DLD1 (cell line): ENCODE measurements around the gene CASP14.
"Not testable (repeated sequence)": the region's sequence is repeated elsewhere in the genome, so short reads cannot be mapped to it uniquely, and the experiment has no call there.

Experiments used
- in situ Hi-C: cut with HindIII; loops from 2 replicates; pipeline ENCODE4 v1.10.0; 2017; ENCODE audit warnings: low sequenced_read_pairs

The CASP14 gene

DNA sequence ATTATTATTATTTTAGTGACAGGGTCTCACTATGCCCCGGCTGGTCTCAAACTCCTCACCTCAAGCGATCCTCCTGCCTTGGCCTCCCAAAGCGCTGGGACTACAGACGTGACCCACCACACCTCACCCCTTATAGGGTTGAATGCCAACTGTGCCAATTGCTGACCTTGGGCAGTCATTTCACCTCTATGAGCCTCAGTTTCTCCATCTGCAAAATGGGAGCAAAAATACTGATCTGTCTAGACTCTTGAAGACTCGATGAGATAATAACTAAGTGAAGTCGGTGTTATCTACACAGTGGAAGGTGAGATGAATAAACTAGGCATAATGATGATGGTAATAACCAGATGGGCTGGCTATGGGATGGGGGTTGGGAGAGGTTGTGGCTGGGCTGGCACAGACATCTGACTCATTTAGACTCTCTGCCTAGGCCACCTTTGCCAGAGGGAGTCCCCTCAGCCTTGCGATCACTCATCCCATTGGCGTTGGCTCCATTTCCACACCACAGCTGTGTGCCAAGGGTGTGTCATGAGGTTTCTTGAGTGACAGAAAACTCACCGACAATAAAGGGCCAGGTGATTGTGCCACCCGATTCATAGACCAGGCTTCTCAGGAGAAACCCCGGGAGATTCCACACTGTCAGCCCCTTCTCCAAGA, at the start of gene CASP14:
Gene CASP14, plus strand, starts transcription at position 596 of the 657 bp plus-strand sequence. CDS start 2,772 bp downstream, outside the sequence.
- in situ Hi-C loops, result no loop called here

DNA sequence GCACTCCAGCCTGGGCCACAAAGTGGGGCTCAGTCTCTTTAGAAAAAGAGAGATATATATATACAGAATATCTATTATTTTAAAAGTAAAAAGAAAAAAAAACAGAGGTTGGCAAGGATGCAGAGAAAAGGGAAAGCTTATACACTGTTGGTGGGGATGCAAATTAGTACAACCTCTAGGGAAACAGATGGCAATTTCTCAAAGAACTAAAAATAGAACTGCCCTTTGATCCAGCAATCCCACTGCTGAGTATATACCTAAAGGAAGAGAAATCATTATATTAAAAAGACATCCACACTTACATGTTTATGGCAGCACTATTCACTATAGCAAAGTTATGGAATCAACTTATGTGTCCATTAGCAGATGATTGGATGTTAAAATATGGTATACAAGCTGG, 41.0 kb upstream of the CASP14 start:
- in situ Hi-C loops, result no loop called here

DNA sequence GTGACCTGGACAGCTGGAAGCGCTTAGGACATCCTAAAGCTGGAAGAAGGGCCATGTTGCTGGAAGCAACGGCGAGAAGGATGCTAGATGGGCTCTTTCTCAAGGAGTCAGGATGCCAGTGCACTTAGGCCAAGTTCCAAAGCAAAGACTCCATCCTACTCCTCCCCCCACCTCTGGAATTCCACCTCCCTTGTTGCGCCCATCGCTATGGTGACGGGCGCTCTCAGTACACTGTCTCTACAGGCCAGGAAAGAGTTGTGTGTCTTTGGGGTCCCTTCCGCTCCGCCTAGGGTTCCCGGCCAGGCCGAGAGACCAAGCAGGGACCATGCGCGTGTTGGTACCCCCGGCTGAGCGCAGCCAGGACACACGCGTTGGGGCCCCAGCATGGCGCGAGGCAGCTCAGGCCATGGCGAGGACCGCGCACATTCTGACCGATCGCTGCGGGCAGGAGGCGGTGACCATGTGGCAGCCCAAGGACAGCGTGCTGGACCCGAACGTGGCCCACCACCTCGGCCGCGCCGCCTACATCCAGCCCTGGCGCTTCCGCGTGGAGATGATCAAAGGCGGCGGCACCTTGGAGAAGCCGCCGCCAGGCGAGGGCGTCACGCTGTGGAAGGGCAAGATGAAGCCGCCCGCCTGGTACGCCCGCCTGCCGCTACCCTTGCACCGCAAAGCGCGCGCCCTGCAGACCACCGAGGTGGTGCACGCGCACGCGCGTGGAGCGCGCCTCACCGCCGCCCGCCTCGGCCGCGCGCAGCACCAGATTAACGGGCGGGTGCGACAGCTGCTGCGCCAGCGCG, 38.6 kb upstream of the CASP14 start:
- in situ Hi-C loops, result no loop called here

- in situ Hi-C loops, result no loop called here
These were observed 34.7 kb upstream of the CASP14 start for GRCh38 chr19:15014579-15014978.

- in situ Hi-C loops, result no loop called here
These were observed 33.2 kb upstream of the CASP14 start for GRCh38 chr19:15015946-15016542.

DNA sequence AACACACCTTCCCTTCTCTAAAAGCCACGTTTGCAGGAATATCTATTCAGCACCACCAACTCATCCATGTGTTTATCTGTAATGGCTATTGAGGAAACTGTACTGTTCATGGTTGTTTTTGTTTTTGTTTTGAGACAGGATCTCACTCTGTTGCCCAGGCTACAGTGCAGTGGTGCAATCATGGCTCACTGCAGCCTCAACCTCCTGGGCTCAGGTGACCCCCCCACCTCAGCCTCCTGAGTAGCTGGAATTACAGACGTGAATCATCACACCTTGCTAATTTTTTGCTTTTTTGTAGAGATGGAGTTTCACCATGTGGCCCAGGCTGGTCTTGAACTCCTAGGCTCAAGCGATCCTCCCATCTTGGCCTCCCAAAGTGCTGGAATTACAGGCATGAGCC, 30.4 kb upstream of the CASP14 start:
- in situ Hi-C loops, result not testable (repeated sequence)

GRCh38 chr19:15021286-15022007, 27.8 kb upstream of the CASP14 start:
- in situ Hi-C loops, result no loop called here

GRCh38 chr19:15022752-15023151, 26.5 kb upstream of the CASP14 start:
- in situ Hi-C loops, result no loop called here

GRCh38 chr19:15025217-15025616, 24.1 kb upstream of the CASP14 start:
- in situ Hi-C loops, result no loop called here

DNA sequence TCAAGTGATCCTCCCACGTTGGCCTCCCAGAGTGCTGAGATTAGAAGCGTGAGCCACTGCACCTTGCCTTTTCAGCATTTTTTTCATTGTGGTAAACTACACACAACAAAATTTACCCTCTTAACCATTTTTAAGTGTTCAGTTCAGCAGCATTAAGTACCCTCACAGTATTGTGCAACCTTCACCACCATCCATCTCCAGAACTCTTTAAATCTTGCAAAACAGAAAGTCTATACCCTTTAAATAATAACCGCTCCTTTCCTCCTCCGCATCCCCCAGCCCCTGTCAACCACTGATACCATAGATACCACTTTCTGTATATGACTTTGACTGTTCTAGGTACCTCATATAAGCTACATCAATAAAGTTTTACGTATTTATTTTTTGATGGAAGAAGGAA, 20.8 kb upstream of the CASP14 start:
- in situ Hi-C loops, result no loop called here

DNA sequence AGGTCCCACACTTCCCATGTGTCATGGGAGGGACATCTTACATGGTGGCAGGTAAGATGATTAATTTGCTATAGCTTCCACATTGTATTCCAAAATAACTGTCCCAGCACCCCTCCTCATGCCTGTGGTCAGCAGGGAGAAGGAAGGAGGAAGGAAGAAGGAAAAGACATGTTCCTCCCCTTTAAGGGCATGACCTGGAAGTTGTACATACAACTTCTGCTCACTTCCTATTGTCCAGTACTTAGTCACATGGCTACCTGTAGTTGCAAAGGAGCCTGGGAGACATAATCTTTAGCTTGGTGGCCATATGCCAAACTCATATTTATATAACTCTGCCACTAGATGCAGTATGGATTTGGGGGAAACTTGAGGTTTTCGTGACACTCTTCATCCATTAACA, 17.6 kb upstream of the CASP14 start:
- in situ Hi-C loops, result no loop called here

GRCh38 chr19:15035795-15036311, 13.4 kb upstream of the CASP14 start:
- in situ Hi-C loops, result no loop called here

GRCh38 chr19:15037586-15037985, 11.7 kb upstream of the CASP14 start:
- in situ Hi-C loops, result no loop called here

- in situ Hi-C loops, result no loop called here
These were observed 11.0 kb upstream of the CASP14 start for GRCh38 chr19:15038294-15038693.

DNA sequence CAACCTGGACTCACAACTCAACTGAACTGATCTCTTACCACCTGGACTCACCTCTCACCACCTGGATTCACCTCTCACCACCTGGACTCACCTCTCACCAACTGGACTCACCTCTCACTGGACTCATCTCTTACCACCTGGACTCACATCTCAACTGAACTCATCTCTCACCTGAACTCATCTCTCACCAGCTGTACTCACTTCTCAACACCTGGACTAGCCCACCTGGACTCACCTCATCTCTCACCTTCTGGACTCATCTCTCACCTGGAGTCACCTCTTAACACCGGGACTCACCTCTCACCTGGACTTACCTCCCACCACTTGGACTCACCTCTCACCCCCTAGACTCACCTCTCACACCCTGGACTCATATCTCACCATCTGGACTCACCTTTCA, 7.3 kb upstream of the CASP14 start:
- in situ Hi-C loops, result no loop called here

DNA sequence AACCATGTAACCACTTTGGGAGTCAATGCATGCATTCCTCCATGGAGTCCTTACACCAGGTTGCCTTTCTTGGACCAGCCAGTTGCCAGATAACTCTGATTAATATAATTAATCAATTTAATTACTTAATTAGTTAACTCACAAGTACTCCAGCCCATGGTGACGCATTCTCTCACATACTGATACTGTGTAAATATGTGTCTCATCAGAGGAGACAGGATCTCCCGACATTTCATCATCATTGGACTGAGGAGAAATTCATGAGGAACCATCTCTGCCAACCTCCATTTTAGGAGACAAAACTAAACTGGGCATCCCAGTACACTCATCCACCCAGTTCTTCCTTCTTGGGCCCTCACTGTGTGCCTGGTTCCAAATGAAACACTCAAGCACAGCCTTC, 6.5 kb upstream of the CASP14 start:
- in situ Hi-C loops, result no loop called here

- in situ Hi-C loops, result no loop called here
These were observed 3.8 kb upstream of the CASP14 start for GRCh38 chr19:15045506-15045905.

DNA sequence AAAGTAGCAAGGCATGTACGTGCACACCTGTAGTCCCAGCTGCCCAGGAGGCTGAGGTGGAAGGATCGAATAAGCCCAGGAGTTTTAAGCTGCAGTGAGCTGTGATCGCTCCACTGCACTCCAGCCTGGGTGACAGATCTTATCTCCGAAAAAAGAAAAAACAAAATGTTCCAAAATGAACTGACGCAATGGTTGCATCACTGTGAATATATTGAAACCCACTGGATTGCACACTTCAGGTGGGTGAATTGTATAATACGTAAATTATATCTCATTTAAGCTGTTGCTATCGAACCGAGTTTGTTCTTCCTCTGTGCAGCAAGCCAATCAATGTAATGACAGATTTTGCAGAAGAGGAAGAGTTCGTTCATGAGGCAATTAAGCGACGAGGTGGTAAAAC, 1.6 kb upstream of the CASP14 start:
- in situ Hi-C loops, result no loop called here

DNA sequence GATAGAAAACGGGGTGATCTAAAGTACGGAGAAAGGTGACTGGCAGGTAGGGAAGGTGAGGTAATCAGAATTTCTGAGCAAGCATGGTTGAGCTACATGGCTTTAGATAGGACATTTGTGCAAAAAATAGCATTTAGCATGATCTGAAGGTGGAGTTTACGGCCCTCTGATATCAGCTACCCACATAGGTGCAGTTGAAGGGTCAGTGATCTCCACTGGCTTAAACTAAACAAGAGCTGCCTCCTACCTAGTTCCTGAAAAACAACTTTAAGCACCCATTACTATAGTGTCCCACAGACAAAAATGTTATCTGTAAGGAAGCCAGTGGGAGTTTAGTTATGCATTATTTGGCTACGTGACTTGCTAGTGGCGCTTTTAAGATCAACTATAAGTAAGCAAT, 1.2 kb upstream of the CASP14 start:
- in situ Hi-C loops, result no loop called here

GRCh38 chr19:15050639-15051038, 1.4 kb downstream of the CASP14 start:
- in situ Hi-C loops, result no loop called here

DNA sequence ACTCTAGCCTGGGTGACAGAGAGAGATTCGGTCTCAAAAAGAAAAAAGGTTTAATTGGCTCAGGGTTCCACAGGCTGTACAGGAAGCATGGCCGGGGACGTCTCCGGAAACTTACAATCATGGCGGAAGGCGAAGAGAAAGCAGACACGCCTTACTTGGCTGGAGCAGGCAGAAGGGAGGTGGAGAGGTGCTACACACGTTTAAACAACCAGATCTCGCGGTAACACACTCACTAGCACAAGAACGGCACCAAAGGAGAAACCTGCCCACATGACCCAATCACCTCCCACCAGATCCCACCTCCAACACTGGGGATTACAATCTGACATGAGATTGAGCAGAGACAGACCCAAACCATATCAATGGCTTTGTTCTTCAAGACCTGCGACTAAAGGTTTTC, 12.8 kb downstream of the CASP14 start:
- in situ Hi-C loops, result no loop called here
